GM19099 (cell line): ENCODE data around the gene DNAJB2.
A peak's percentile ranks its signal among the peaks of the same experiment; 100 is the strongest.

ENCODE experiments used
- POLR2A ChIP-seq: IDR thresholded peaks from 3 replicates; pipeline ENCODE4 v1.6.1; 2011; ENCODE audit warnings: low read depth; ENCODE audit not compliant: insufficient read length; ENCODE audit errors: extremely low read depth

DNAJB2 gene

GRCh38 chr2:219287580-219288265 lies 8.6 kb downstream of the DNAJB2 start:
- no peak for TF ChIP-seq POLR2A

- TF ChIP-seq POLR2A: no peak
Measured at GRCh38 chr2:219289195-219289536, 10.0 kb downstream of the DNAJB2 start.

- no peak for TF ChIP-seq POLR2A
Measured at GRCh38 chr2:219289537-219290361, 10.6 kb downstream of the DNAJB2 start.

GRCh38 chr2:219290381-219291171 lies 11.4 kb downstream of the DNAJB2 start:
- TF ChIP-seq POLR2A: no peak

- TF ChIP-seq POLR2A: no peak
Measured at GRCh38 chr2:219291394-219291793, 12.2 kb downstream of the DNAJB2 start.

- TF ChIP-seq POLR2A: no peak
Measured at GRCh38 chr2:219291910-219292490, 12.8 kb downstream of the DNAJB2 start.

GRCh38 chr2:219292616-219293015 lies 13.4 kb downstream of the DNAJB2 start:
- no peak for TF ChIP-seq POLR2A

- no peak for TF ChIP-seq POLR2A
Measured at GRCh38 chr2:219293736-219294231, 14.6 kb downstream of the DNAJB2 start.

- peak; percentile 81 for TF ChIP-seq POLR2A
Measured at GRCh38 chr2:219294356-219295351, 15.5 kb downstream of the DNAJB2 start.

- TF ChIP-seq POLR2A: no peak
Measured at GRCh38 chr2:219296142-219296541, 17.0 kb downstream of the DNAJB2 start.

- no peak for TF ChIP-seq POLR2A
Measured at GRCh38 chr2:219296631-219297391, 17.6 kb downstream of the DNAJB2 start.

- TF ChIP-seq POLR2A: no peak
Measured at GRCh38 chr2:219297766-219298456, 18.7 kb downstream of the DNAJB2 start.
